DOHH2 (cell line): ENCODE results near the gene EVC.

ENCODE experiments used
- CTCF ChIP-seq: fragments of 200-600 bp; sonication (generic); IDR thresholded peaks from one replicate; pipeline ENCODE4 v1.5.1; 2014; ENCODE audit warnings: antibody characterized with exemption, mild to moderate bottlenecking, low read depth, low read length; ENCODE audit not compliant: poor library complexity, severe bottlenecking
- EZH2phosphoT487 ChIP-seq: fragments of 200-600 bp; sonication (generic); IDR thresholded peaks from 2 replicates; pipeline ENCODE4 v1.6.1; 2017; ENCODE audit warnings: borderline replicate concordance, mild to moderate bottlenecking, antibody characterized with exemption, low read length, moderate library complexity, mixed read lengths

GRCh38 chr4:5826437-5827107 is 115.6 kb downstream of the EVC start:
- no peak for TF ChIP-seq CTCF
- TF ChIP-seq EZH2phosphoT487, result no peak
